HepG2 (cell line): Measurements from ENCODE around the gene PLCG2. TPM values are rescaled to one million over a fixed set of nuclear protein-coding genes. Genes with fewer than 3 reads are reported as not detected.

ENCODE experiments used
- ATAC-seq: fragments of 200-7000 bp; cut with Tn5 transposase; 3 replicates; pipeline ENCODE4 v1.9.1; 2020; ENCODE audit warnings: mild to moderate bottlenecking, moderate library complexity
- BruUV-seq: library from RNA; stranded (reverse); fragments of 400-500 nt; replicated peaks from 2 replicates; lab custom pipeline; 2021; lab: Mats Ljungman, UMichigan
- CTCF ChIA-PET: fragments of 300-600 bp; formaldehyde crosslinking; extraction: SDS; loops from one replicate; lab custom pipeline; 2021; ENCODE audit warnings: low total read pairs, inconsistent platforms, low intra/inter-chr PET ratio; lab: Yijun Ruan, JAX
- POLR2A ChIA-PET: fragments of 350-600 bp; sonication (Branson Sonifier 250); formaldehyde crosslinking; loops from one replicate; lab custom pipeline; 2020; ENCODE audit warnings: antibody characterized with exemption, inconsistent platforms; lab: Yijun Ruan, JAX
- DNase-seq: peaks from one replicate; pipeline ENCODE4 v3.0.0-alpha.2; 2015; ENCODE audit warnings: low spot score
- FAIRE-seq: peaks from 3 replicates; lab custom pipeline; 2011; peaks lifted over from hg19 to GRCh38; lab: Jason Lieb, UNC
- H2AFZ ChIP-seq: one replicate; pipeline ENCODE4 v1.6.1; 2011; ENCODE audit warnings: low read length, inconsistent platforms
- H3K27ac ChIP-seq: fragments of 300-600 bp; 3 replicates; pipeline ENCODE4 v1.8.0; 2011; ENCODE audit warnings: mixed run types, mild to moderate bottlenecking, mixed read lengths, low read length, inconsistent platforms; ENCODE audit not compliant: insufficient read depth; ENCODE audit errors: extremely low read length
- H3K27me3 ChIP-seq, 2 experiments: fragments of 200-600 bp in 1 of 2; 2 replicates in 1 of 2; 3 replicates in 1 of 2; pipeline versions ENCODE4 v1.6.0 to v1.8.0; 2011; ENCODE audit warnings: low read length in 2 of 2, mild to moderate bottlenecking in 2 of 2, moderate library complexity in 2 of 2, inconsistent platforms in 1 of 2; ENCODE audit not compliant: insufficient read depth in 2 of 2, control insufficient read depth in 1 of 2
- H3K36me3 ChIP-seq, 2 experiments: fragments of 200-600 bp in 1 of 2; replicated peaks in 1 of 2; 2 replicates in 1 of 2; 3 replicates in 1 of 2; pipeline versions ENCODE4 v1.5.1 to v1.8.0; 2011; ENCODE audit warnings: low read length in 2 of 2, inconsistent platforms in 1 of 2; ENCODE audit not compliant: insufficient read depth in 2 of 2, control insufficient read depth in 1 of 2
- H3K4me1 ChIP-seq: 2 replicates; pipeline ENCODE4 v1.5.1; 2012; ENCODE audit warnings: low read length, inconsistent platforms; ENCODE audit not compliant: insufficient read depth
- H3K4me2 ChIP-seq: 2 replicates; pipeline ENCODE4 v1.6.0; 2011; ENCODE audit warnings: low read depth, low read length, inconsistent platforms
- H3K4me3 ChIP-seq, 3 experiments: fragments of 200-600 bp in 1 of 3; sonication (generic), shearing (Covaris generic) in 1 of 3; replicated peaks in 1 of 3; 2 replicates each; pipeline ENCODE4 v1.5.1; 2011 to 2016; ENCODE audit warnings: low read length in 3 of 3, inconsistent platforms in 2 of 3, low read depth in 2 of 3, mild to moderate bottlenecking in 2 of 3, control low read depth in 1 of 3, mixed read lengths in 1 of 3; ENCODE audit not compliant: insufficient read depth in 1 of 3
- H3K79me2 ChIP-seq: one replicate; pipeline ENCODE4 v1.6.1; 2011; ENCODE audit warnings: low read length, inconsistent platforms; ENCODE audit not compliant: insufficient read depth
- H3K9ac ChIP-seq: 2 replicates; pipeline ENCODE4 v1.6.0; 2011; ENCODE audit warnings: mild to moderate bottlenecking, low read depth, low read length, inconsistent platforms; ENCODE audit not compliant: insufficient read depth
- H3K9me3 ChIP-seq: 2 replicates; pipeline ENCODE4 v1.5.1; 2012; ENCODE audit warnings: mild to moderate bottlenecking, low read length
- H4K20me1 ChIP-seq: 2 replicates; pipeline ENCODE4 v1.6.0; 2011; ENCODE audit warnings: inconsistent platforms, mild to moderate bottlenecking, low read length, moderate library complexity; ENCODE audit not compliant: insufficient read depth
- CBFB ChIP-seq: sonication (generic); formaldehyde crosslinking; IDR thresholded peaks from 2 replicates; pipeline ENCODE4 v1.4.0; 2020; ENCODE audit warnings: missing genetic modification reagents
- DMAP1 ChIP-seq: IDR thresholded peaks from 2 replicates; pipeline ENCODE4 v1.6.1; 2016
- KLF11 ChIP-seq: IDR thresholded peaks from 2 replicates; pipeline ENCODE4 v1.6.1; 2016; ENCODE audit warnings: missing compliant biosample characterization
- MNT ChIP-seq: fragments of 450-650 bp; IDR thresholded peaks from 2 replicates; pipeline ENCODE4 v1.6.1; 2016
- NFE2L2 ChIP-seq: fragments of 150-350 bp; IDR thresholded peaks from 2 replicates; pipeline ENCODE4 v1.6.1; 2014; ENCODE audit warnings: low read length
- NR2F6 ChIP-seq, 2 experiments: IDR thresholded peaks; 2 replicates each; pipeline ENCODE4 v1.6.1; 2016; ENCODE audit warnings: antibody characterized with exemption in 1 of 2, mild to moderate bottlenecking in 1 of 2
- PAF1 ChIP-seq: IDR thresholded peaks from 2 replicates; pipeline ENCODE4 v1.6.1; 2016; ENCODE audit warnings: missing genetic modification reagents, missing compliant biosample characterization
- PHF20 ChIP-seq: sonication (generic); formaldehyde crosslinking; IDR thresholded peaks from 2 replicates; pipeline ENCODE4 v1.5.0; 2020; ENCODE audit warnings: mild to moderate bottlenecking, missing genetic modification reagents
- SUZ12 ChIP-seq: fragments of 150-350 bp; IDR thresholded peaks from 2 replicates; pipeline ENCODE4 v1.6.1; 2014; ENCODE audit warnings: low read depth, low read length
- ZBTB39 ChIP-seq: sonication (generic); formaldehyde crosslinking; IDR thresholded peaks from 2 replicates; pipeline ENCODE4 v1.5.0; 2020; ENCODE audit warnings: missing genetic modification reagents
- ZNF274 ChIP-seq: sonication (generic); formaldehyde crosslinking; IDR thresholded peaks from 2 replicates; pipeline ENCODE4 v1.5.1; 2020; ENCODE audit warnings: mild to moderate bottlenecking, missing genetic modification reagents
- ZNF431 ChIP-seq: sonication (generic); formaldehyde crosslinking; IDR thresholded peaks from 2 replicates; pipeline ENCODE4 v1.9.0; 2022; ENCODE audit warnings: missing genetic modification reagents, low read depth, mild to moderate bottlenecking, borderline replicate concordance
- ZNF670 ChIP-seq: sonication (generic); formaldehyde crosslinking; IDR thresholded peaks from 2 replicates; pipeline ENCODE4 v1.8.0; 2022; ENCODE audit warnings: mild to moderate bottlenecking, missing genetic modification reagents, borderline replicate concordance
- ZNF776 ChIP-seq: sonication (generic); formaldehyde crosslinking; IDR thresholded peaks from 2 replicates; pipeline ENCODE4 v1.4.0; 2020; ENCODE audit warnings: mild to moderate bottlenecking, missing genetic modification reagents
- ZSCAN12 ChIP-seq: sonication (generic); formaldehyde crosslinking; IDR thresholded peaks from 2 replicates; pipeline ENCODE4 v1.9.0; 2021; ENCODE audit warnings: mild to moderate bottlenecking, missing genetic modification reagents
- WGBS: methylation state at CpG from one replicate; pipeline ENCODE4 v1.1.6; 2017; ENCODE audit warnings: low lambda C conversion rate; 5-methylcytosine and 5-hydroxymethylcytosine counted together
- in situ Hi-C: cut with HindIII; loops from 2 replicates; pipeline ENCODE4 v1.10.0; 2017; ENCODE audit warnings: low pct_unique_long_range_greater_than_20kb; ENCODE audit not compliant: extremely low pct_ligation_motif_present
- intact Hi-C: fragments of 100-400 bp; cut with micrococcal nuclease; formaldehyde crosslinking; loops from one replicate; pipeline ENCODE4 v1.10.0; 2022; ENCODE audit not compliant: unreplicated experiment
- polyA plus RNA-seq, 8 experiments: library from polyadenylated mRNA; depleted of rRNA in 3 of 8; stranded (reverse) in 7 of 8; unstranded in 1 of 8; fragments of >200 nt; fragmentation: Illumina TruSeq in 4 of 8; extraction: Trizol in 4 of 8; gene quantifications; 2 replicates each; pipeline versions ENCODE4 v1.2.1 to v1.2.3, GENCODE V29; 2011 to 2016; ENCODE audit warnings: low read depth in 4 of 8, missing spikeins in 1 of 8, mixed read lengths in 1 of 8; ENCODE audit not compliant: insufficient read depth in 1 of 8
- total RNA-seq, 5 experiments: library from RNA; depleted of rRNA; stranded (reverse); fragments of >200 nt; fragmentation: Illumina TruSeq; extraction: Trizol; gene quantifications; 2 replicates each; pipeline ENCODE4 v1.2.3, GENCODE V29; 2016; ENCODE audit warnings: low read depth in 1 of 5
- TF ChIP-seq, protein P1 (sequence below): sonication (generic); formaldehyde crosslinking; IDR thresholded peaks from 2 replicates; pipeline ENCODE4 v1.4.0; 2020; ENCODE audit warnings: mild to moderate bottlenecking, missing genetic modification reagents

Gene PLCG2
- total and polyA plus RNA-seq, 2 of the 13 experiments (the other 11 are each of a cell fraction or from before 2014, with no cell fraction given), result 0.13 to 0.18 TPM

- Histone ChIP-seq H2AFZ (no peak overlapping the region), H3K27me3 (peaks cover 0 to 24% of the 10 kb centered on the region in 2 experiments; a peak in 3 of 5 replicates), H3K4me2 (no peak overlapping the region), H3K36me3 (no peaks in the 10 kb centered on the region)
- 33% methylated on average over 3 of the region's 3 CpGs for WGBS
- POLR2A ChIA-PET, result no interaction called here
- BruUV-seq, result no TSS peak
- in situ Hi-C loops, result no loop called here
- intact Hi-C loops, result no loop called here
- TF ChIP-seq, protein P1, sequence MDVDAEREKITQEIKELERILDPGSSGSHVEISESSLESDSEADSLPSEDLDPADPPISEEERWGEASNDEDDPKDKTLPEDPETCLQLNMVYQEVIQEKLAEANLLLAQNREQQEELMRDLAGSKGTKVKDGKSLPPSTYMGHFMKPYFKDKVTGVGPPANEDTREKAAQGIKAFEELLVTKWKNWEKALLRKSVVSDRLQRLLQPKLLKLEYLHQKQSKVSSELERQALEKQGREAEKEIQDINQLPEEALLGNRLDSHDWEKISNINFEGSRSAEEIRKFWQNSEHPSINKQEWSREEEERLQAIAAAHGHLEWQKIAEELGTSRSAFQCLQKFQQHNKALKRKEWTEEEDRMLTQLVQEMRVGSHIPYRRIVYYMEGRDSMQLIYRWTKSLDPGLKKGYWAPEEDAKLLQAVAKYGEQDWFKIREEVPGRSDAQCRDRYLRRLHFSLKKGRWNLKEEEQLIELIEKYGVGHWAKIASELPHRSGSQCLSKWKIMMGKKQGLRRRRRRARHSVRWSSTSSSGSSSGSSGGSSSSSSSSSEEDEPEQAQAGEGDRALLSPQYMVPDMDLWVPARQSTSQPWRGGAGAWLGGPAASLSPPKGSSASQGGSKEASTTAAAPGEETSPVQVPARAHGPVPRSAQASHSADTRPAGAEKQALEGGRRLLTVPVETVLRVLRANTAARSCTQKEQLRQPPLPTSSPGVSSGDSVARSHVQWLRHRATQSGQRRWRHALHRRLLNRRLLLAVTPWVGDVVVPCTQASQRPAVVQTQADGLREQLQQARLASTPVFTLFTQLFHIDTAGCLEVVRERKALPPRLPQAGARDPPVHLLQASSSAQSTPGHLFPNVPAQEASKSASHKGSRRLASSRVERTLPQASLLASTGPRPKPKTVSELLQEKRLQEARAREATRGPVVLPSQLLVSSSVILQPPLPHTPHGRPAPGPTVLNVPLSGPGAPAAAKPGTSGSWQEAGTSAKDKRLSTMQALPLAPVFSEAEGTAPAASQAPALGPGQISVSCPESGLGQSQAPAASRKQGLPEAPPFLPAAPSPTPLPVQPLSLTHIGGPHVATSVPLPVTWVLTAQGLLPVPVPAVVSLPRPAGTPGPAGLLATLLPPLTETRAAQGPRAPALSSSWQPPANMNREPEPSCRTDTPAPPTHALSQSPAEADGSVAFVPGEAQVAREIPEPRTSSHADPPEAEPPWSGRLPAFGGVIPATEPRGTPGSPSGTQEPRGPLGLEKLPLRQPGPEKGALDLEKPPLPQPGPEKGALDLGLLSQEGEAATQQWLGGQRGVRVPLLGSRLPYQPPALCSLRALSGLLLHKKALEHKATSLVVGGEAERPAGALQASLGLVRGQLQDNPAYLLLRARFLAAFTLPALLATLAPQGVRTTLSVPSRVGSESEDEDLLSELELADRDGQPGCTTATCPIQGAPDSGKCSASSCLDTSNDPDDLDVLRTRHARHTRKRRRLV (CRISPR knock-in tag), result no peak
- TF ChIP-seq ZBTB39 (no peak), ZNF274 (CRISPR knock-in tag) (no peak), PHF20 (CRISPR knock-in tag) (no peak), ZNF776 (CRISPR knock-in tag) (no peak), ZNF670 (CRISPR knock-in tag) (no peak), CBFB (no peak), PAF1 (CRISPR knock-in tag) (no peak), ZNF431 (CRISPR knock-in tag) (no peak), NR2F6 (IDR thresholded peaks at IDR 0.05) (peak; percentile 54; the same call in 1 of the 2 replicates), NR2F6 (CRISPR knock-in tag; IDR thresholded peaks at IDR 0.05) (no peak), SUZ12 (no peak), NFE2L2 (no peak), ZSCAN12 (CRISPR knock-in tag) (no peak), MNT (peak; percentile 45; the same call in 1 of the 2 replicates), DMAP1 (CRISPR knock-in tag) (no peak), KLF11 (CRISPR knock-in tag) (no peak)
- TF ChIP-seq, all 625 proteins: peak for 2
- Histone ChIP-seq H3K79me2 (no peaks in the 10 kb centered on the region), H3K9me3 (no peaks in the 10 kb centered on the region), H3K4me3 (no peak overlapping the region), H3K27ac (no peak overlapping the region), H4K20me1 (no peaks in the 10 kb centered on the region), H3K9ac (no peak overlapping the region), H3K4me1 (no peaks in the 10 kb centered on the region)
- no peak for FAIRE-seq
- CTCF ChIA-PET, result no interaction called here
- 0 out of 3 replicates have a peak, but pooled peaks have one; percentile 34 for ATAC-seq
- no peak for DNase-seq
These were observed 120.9 kb downstream of the PLCG2 start for GRCh38 chr16:81900014-81900413.
